ENCODE measurements around the gene DAB2IP.

Gene DAB2IP

DNA sequence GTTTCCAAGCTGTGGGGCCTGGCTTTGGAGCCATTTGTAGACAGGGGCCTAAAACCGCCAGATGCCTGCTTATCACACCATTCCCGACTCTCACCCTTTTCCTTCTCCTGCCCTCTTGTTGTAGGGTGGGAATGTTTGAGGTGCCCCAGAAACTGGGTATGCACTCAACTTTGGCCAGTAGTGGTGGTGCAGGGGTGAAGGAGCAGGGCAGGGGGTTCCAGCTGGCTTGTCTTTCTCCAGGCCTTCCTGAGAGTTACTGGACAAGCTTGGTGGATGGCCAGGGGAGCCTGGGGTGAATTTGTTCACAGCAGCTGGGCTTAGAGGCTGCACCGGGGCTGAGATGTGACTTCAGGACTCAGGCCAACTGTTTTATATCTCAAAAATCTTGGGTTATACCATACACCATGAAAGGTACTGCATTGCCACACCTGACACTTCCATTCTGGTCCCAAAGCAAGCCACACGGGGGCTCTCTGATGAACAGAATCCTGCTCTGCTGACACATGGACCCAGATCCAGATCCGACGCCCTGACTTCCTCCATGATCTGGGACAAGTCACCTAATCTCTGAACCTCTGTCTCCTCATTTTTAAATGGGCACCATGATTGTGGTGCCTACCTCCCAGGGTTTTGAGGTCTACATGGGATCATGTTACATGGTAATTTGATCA, 62.1 kb downstream of the DAB2IP start:
- DNase-seq (ENCODE audit: low read depth), result no peak
- TF ChIP-seq, protein P1, sequence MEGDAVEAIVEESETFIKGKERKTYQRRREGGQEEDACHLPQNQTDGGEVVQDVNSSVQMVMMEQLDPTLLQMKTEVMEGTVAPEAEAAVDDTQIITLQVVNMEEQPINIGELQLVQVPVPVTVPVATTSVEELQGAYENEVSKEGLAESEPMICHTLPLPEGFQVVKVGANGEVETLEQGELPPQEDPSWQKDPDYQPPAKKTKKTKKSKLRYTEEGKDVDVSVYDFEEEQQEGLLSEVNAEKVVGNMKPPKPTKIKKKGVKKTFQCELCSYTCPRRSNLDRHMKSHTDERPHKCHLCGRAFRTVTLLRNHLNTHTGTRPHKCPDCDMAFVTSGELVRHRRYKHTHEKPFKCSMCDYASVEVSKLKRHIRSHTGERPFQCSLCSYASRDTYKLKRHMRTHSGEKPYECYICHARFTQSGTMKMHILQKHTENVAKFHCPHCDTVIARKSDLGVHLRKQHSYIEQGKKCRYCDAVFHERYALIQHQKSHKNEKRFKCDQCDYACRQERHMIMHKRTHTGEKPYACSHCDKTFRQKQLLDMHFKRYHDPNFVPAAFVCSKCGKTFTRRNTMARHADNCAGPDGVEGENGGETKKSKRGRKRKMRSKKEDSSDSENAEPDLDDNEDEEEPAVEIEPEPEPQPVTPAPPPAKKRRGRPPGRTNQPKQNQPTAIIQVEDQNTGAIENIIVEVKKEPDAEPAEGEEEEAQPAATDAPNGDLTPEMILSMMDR (IDR thresholded peaks at IDR 0.05; ENCODE audit: insufficient read depth, low read depth, low read length, missing control alignments), result no peak
- H3K4me3 ChIP-seq (ENCODE audit: low read depth, low read length), result no peak overlapping the region

DNA sequence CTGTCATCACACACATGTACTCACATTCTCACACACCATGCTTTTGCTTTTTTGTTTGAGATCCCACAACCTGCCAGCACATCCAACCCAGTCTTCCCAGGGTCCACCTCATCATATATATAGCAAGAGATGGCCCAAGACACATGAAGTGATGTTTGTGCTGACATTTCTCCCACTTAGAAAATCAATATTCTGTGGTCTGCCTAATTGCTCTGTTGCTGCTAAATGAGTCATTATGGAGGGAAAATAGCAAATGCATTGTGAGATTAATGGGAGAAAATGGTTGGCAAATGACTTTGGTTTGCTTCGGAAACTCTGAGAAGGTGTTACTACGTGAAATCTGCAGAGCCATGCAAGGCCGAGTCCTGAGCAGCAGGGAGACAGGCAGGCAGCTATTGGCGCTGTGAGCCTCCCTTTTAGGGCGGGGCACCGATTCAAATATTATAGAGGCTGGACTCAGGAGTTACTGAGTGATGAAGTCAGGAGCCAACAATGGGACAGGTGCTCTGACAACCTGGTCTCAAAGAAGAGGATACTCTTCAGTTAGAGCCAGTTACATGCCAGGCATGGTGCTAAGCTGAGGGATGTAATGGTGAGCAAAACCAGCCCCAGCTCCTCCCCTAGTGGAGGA, 62.8 kb downstream of the DAB2IP start:
- H3K4me3 ChIP-seq (ENCODE audit: low read depth, low read length), result no peak overlapping the region
- DNase-seq (ENCODE audit: low read depth), result no peak
- TF ChIP-seq, protein P1 (IDR thresholded peaks at IDR 0.05; ENCODE audit: insufficient read depth, low read depth, low read length, missing control alignments), result no peak

DNA sequence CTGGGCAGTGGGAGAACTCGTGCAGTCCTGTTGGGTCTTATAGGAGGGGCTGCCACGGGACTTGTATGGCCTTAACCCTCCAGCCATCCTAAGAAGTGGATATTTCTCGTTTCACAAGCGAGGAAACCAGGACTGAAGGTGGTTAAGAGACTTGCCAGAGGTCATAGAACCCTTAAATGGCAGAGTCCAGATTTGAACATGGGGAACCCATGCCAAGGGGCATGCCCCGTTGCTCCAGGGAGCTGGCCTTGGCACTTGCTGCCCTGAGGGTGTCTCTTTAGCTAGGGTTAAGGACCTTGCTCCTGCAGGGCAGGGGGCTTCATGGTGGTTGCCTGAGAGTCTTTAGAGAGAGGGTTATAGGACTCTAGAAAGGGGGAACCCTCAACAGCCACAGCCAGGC, 63.4 kb downstream of the DAB2IP start:
- no peak overlapping the region for H3K4me3 ChIP-seq (ENCODE audit: low read depth, low read length)
- TF ChIP-seq, protein P1 (IDR thresholded peaks at IDR 0.05; ENCODE audit: insufficient read depth, low read depth, low read length, missing control alignments), result no peak
- DNase-seq (ENCODE audit: low read depth), result no peak

DNA sequence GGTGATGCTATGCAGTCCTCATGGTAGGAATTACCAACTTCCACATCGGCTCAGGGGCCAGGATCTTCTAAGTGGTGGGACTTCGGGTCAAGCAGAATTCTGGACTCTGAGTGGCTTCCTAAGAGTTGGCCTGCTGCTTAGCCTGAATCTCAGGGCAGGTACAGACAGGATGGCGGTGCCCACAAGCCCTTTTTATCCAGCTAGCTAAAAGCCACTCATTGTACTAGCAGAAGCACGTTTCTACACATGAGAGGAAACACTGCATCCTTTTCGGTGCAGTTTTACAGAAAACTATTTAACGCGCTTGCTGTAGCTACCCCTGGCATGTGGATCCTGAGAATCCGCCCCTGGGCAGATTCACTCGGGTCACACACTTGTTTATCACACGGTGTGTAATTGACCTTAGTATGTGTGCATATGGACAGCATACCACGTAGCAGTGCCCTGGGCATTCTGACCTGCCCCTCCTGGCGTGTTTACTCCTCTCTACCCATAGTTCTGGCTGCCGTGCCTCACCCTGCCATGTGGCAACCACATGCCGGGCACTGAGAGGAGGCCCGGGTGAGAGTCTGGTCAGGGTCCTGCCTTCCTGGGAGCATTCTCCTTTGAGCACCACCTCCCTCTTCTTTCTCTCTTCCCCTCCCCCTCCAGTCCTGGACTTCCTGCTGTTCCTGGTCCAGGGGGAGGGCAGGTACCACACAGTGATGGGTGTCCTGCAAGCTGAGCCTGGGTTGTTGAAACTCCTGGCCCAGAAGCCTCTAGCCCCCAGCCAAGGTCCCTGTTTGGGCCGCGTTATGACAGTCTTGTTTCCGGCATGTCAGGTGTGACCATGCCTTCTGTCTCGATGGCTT, 65.9 kb downstream of the DAB2IP start:
- TF ChIP-seq, protein P1 (IDR thresholded peaks at IDR 0.05; ENCODE audit: insufficient read depth, low read depth, low read length, missing control alignments), result no peak
- H3K4me3 ChIP-seq (ENCODE audit: low read depth, low read length), result no peak overlapping the region
- no peak for DNase-seq (ENCODE audit: low read depth)

DNA sequence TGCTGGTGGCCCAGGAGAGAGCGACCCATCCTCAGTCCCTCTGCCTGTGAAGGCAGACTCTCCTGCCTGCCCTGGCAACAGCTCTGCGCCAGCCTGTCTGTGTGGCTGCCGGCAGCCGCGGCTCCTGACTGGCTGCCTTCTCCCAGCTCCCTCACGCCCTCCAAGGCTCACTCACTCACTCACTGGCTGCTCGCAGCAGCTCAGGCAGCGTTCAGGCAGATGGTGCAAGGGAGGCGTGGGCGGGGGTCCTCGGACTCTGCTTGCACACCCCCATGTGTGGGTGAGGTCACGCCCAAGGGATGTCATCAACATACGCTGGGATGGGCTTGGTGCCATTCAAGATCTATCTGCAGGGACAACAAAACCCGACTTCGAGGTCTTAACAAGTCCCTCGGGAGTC, 66.7 kb downstream of the DAB2IP start:
- TF ChIP-seq, protein P1 (IDR thresholded peaks at IDR 0.05; ENCODE audit: insufficient read depth, low read depth, low read length, missing control alignments), result no peak
- no peak for DNase-seq (ENCODE audit: low read depth)
- H3K4me3 ChIP-seq (ENCODE audit: low read depth, low read length), result no peak overlapping the region

DNA sequence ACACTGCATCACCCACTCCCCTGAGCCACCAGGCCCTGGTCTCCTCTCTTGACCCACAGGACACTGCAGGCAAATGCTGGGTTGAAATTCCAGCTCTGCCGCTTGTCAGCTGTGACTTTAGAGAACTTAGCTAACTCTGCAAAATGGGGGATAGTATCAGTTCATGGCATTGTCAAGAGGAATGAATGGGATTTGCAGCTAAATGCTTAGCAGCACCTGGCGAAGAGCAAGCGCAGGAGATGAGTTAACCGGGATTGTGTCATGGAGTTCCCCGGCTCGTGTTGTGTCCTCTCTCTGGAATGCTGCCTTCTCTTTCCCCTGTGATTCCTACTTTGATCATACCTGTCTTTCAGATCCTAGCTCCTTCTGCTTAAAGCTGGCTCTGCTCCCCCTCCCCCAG, 67.1 kb downstream of the DAB2IP start:
- TF ChIP-seq, protein P1 (IDR thresholded peaks at IDR 0.05; ENCODE audit: insufficient read depth, low read depth, low read length, missing control alignments), result no peak
- DNase-seq (ENCODE audit: low read depth), result no peak

More for the DNA sequence above, 67.1 kb downstream of the DAB2IP start:
- no peak overlapping the region for H3K4me3 ChIP-seq (ENCODE audit: low read depth, low read length)
